ENCODE data around the gene JADE2. TPM values are rescaled to one million over a fixed set of nuclear protein-coding genes. Genes with fewer than 3 reads are reported as not detected.
"Not testable (repeated sequence)": the region's sequence is repeated elsewhere in the genome, so short reads cannot be mapped to it uniquely, and the experiment has no call there.

The JADE2 gene
- total and polyA plus RNA-seq, 8 donors = 6.2 to 109 (median 26.4) TPM

- peak overlapping the region; percentile 67 to 87 (median 77) for H3K27ac ChIP-seq
- no peak overlapping the region for H3K4me3 ChIP-seq
- H3K36me3 ChIP-seq = peaks cover 17 to 86% (median 76%) of the 10 kb centered on the region in 4 donors
- H3K4me1 ChIP-seq = peaks cover 71 to 94% (median 89%) of the 10 kb centered on the region in 4 donors
- no peaks in the 10 kb centered on the region for H3K9me3 ChIP-seq
- H3K27me3 ChIP-seq = no peaks in the 10 kb centered on the region
- WGBS, 5 donors = 47 to 89% (median 57%) methylated on average over 8 of the region's 8 CpGs
- TF ChIP-seq CTCF (IDR thresholded peaks at IDR 0.05) (no peak), POLR2A (IDR thresholded peaks at IDR 0.05) (no peak)
- no peak for DNase-seq
- intact Hi-C loops (cut with DNase I; ENCODE audit: low total_unique reads) = no loop called here
These were observed 26.4 kb downstream of the JADE2 start for GRCh38 chr5:134551901-134552300.

- Histone ChIP-seq H3K4me3 (no peak overlapping the region), H3K36me3 (peaks cover 17 to 83% (median 75%) of the 10 kb centered on the region in 4 donors), H3K27ac (peak overlapping the region; percentile 67 to 87 (median 77)), H3K27me3 (no peaks in the 10 kb centered on the region), H3K9me3 (no peaks in the 10 kb centered on the region), H3K4me1 (peaks cover 67 to 90% (median 85%) of the 10 kb centered on the region in 4 donors)
- WGBS, 5 donors = 22 to 51% (median 44%) methylated on average over 3 of the region's 3 CpGs
- peak; percentile 67 to 93 for DNase-seq
- intact Hi-C loops (cut with DNase I; ENCODE audit: low total_unique reads) = no loop called here
- TF ChIP-seq POLR2AphosphoS5 (IDR thresholded peaks at IDR 0.05) = peak in 2 of 3 donors; percentile 12 to 80
- TF ChIP-seq EP300 (IDR thresholded peaks at IDR 0.05) = no peak
These were observed 26.8 kb downstream of the JADE2 start for GRCh38 chr5:134552301-134552700.

- Histone ChIP-seq H3K4me1 (peaks cover 63 to 86% (median 80%) of the 10 kb centered on the region in 4 donors), H3K36me3 (peaks cover 17 to 80% (median 73%) of the 10 kb centered on the region in 4 donors), H3K27ac (peak overlapping the region; percentile 63 to 87 (median 76))
- TF ChIP-seq POLR2AphosphoS5 (IDR thresholded peaks at IDR 0.05) = peak in 1 of 3 donors; percentile 2
- 30 to 67% (median 51%) methylated on average over 7 of the region's 7 CpGs for WGBS, 5 donors
- H3K4me3 ChIP-seq; H3K27me3 ChIP-seq; H3K9me3 ChIP-seq; intact Hi-C loops (cut with DNase I; ENCODE audit: low total_unique reads): not testable (repeated sequence)
- DNase-seq = peak in 1 of 2 donors; percentile 50
These were observed 27.2 kb downstream of the JADE2 start for GRCh38 chr5:134552716-134553115.

- Histone ChIP-seq H3K4me3 (no peak overlapping the region), H3K9me3 (no peaks in the 10 kb centered on the region), H3K27me3 (no peaks in the 10 kb centered on the region), H3K36me3 (peaks cover 16 to 73% (median 66%) of the 10 kb centered on the region in 4 donors), H3K27ac (peak overlapping the region; percentile 44 to 87 (median 76)), H3K4me1 (peaks cover 54 to 74% (median 69%) of the 10 kb centered on the region in 4 donors)
- no peak for DNase-seq
- 53 to 59% (median 55%) methylated on average over 6 of the region's 6 CpGs for WGBS, 5 donors
- intact Hi-C loops (cut with DNase I; ENCODE audit: low total_unique reads) = no loop called here
- TF ChIP-seq CTCF (IDR thresholded peaks at IDR 0.05) (no peak), POLR2AphosphoS5 (IDR thresholded peaks at IDR 0.05) (no peak)
These were observed 28.4 kb downstream of the JADE2 start for GRCh38 chr5:134553821-134554267.

GRCh38 chr5:134554319-134555222 lies 29.1 kb downstream of the JADE2 start:
- Histone ChIP-seq H3K36me3 (peaks cover 23 to 76% (median 68%) of the 10 kb centered on the region in 4 donors), H3K4me3 (no peak overlapping the region), H3K27me3 (no peaks in the 10 kb centered on the region), H3K9me3 (no peaks in the 10 kb centered on the region), H3K27ac (peak overlapping the region; percentile 46 to 87 (median 76)), H3K4me1 (peaks cover 54 to 67% (median 64%) of the 10 kb centered on the region in 4 donors)
- WGBS, 5 donors = 31 to 40% (median 33%) methylated on average over 15 of the region's 15 CpGs
- DNase-seq = peak; percentile 57 to 64
- TF ChIP-seq POLR2A (IDR thresholded peaks at IDR 0.05) (no peak), POLR2AphosphoS5 (IDR thresholded peaks at IDR 0.05) (peak in 2 of 3 donors; percentile 29 to 41)
- intact Hi-C loops (cut with DNase I; ENCODE audit: low total_unique reads) = no loop called here

Data from stomach (tissue), 9 donors.